H1 (cell line): ENCODE measurements around the gene BRD7. TPM values are rescaled to one million over a fixed set of nuclear protein-coding genes. Genes with fewer than 3 reads are reported as not detected.

Source experiments
- CTCF ChIA-PET: fragments of 300-600 bp; sonication (Branson Sonifier 250); formaldehyde crosslinking; loops from one replicate; lab custom pipeline; 2021; ENCODE audit not compliant: partially characterized antibody; lab: Charles Lee
- POLR2A ChIA-PET: fragments of 300-600 bp; sonication (Branson Sonifier 250); formaldehyde crosslinking; loops from one replicate; lab custom pipeline; 2021; ENCODE audit warnings: inconsistent platforms; ENCODE audit not compliant: partially characterized antibody; lab: Charles Lee
- DNase-seq, 2 experiments: peaks; one replicate each; pipeline versions ENCODE4 v3.0.0 to v3.0.0-alpha.2; 2010 to 2022; ENCODE audit warnings: low spot score in 2 of 2, low read depth in 1 of 2, mixed read lengths in 1 of 2
- FAIRE-seq: peaks from 2 replicates; lab custom pipeline; 2011; peaks lifted over from hg19 to GRCh38; lab: Jason Lieb, UNC
- H2AFZ ChIP-seq: 2 replicates; pipeline ENCODE4 v1.8.1; 2012; ENCODE audit warnings: low read length, inconsistent platforms
- H2AK5ac ChIP-seq: 2 replicates; pipeline ENCODE4 v1.6.1; 2013; ENCODE audit warnings: low read depth, low read length
- H2BK120ac ChIP-seq: replicated peaks from 2 replicates; pipeline ENCODE3; 2013; ENCODE audit warnings: low read depth, low read length, inconsistent platforms
- H2BK12ac ChIP-seq: 2 replicates; pipeline ENCODE4 v1.6.1; 2013; ENCODE audit warnings: low read depth, low read length
- H2BK15ac ChIP-seq: 2 replicates; pipeline ENCODE4 v1.6.1; 2013; ENCODE audit warnings: low read length
- H2BK20ac ChIP-seq: 2 replicates; pipeline ENCODE4 v1.6.1; 2013; ENCODE audit warnings: low read length
- H2BK5ac ChIP-seq: 2 replicates; pipeline ENCODE4 v1.6.1; 2013; ENCODE audit warnings: low read depth, low read length
- H3K14ac ChIP-seq: 2 replicates; pipeline ENCODE4 v1.6.1; 2013; ENCODE audit warnings: inconsistent platforms; ENCODE audit not compliant: insufficient read length
- H3K18ac ChIP-seq: 2 replicates; pipeline ENCODE4 v1.6.1; 2013; ENCODE audit warnings: low read length; ENCODE audit errors: extremely low read depth
- H3K23ac ChIP-seq: 2 replicates; pipeline ENCODE4 v1.6.1; 2013; ENCODE audit warnings: inconsistent platforms; ENCODE audit not compliant: insufficient read length
- H3K23me2 ChIP-seq: 2 replicates; pipeline ENCODE4 v1.6.1; 2013; ENCODE audit warnings: low read depth, low read length
- H3K27ac ChIP-seq: 2 replicates; pipeline ENCODE4 v1.6.1; 2011; ENCODE audit warnings: low read depth, low read length, inconsistent platforms
- H3K27me3 ChIP-seq, 4 experiments: replicated peaks in 1 of 4; 1 replicate in 1 of 4; 2 replicates in 3 of 4; pipeline versions ENCODE4 v1.6.1 to v1.8.1; 2011 to 2013; ENCODE audit warnings: low read length in 3 of 4, mild to moderate bottlenecking in 3 of 4, inconsistent platforms in 2 of 4, mixed read lengths in 2 of 4, moderate library complexity in 1 of 4; ENCODE audit not compliant: control insufficient read depth in 3 of 4, insufficient read depth in 3 of 4; ENCODE audit errors: extremely low read depth in 1 of 4
- H3K36me3 ChIP-seq, 4 experiments: 2 replicates each; pipeline versions ENCODE4 v1.6.1 to v1.8.1; 2011 to 2013; ENCODE audit warnings: mild to moderate bottlenecking in 4 of 4, low read length in 3 of 4, moderate library complexity in 2 of 4, control low read depth in 1 of 4, inconsistent platforms in 1 of 4; ENCODE audit not compliant: insufficient read depth in 4 of 4, control insufficient read depth in 2 of 4
- H3K4ac ChIP-seq: replicated peaks from 2 replicates; pipeline ENCODE3; 2013; ENCODE audit warnings: low read length, low read depth, mixed read lengths, inconsistent platforms; ENCODE audit not compliant: insufficient read length
- H3K4me1 ChIP-seq, 4 experiments: replicated peaks in 1 of 4; 1 replicate in 1 of 4; 2 replicates in 3 of 4; pipeline versions ENCODE4 v1.6.1 to v1.8.1; 2011 to 2013; ENCODE audit warnings: low read length in 3 of 4, inconsistent platforms in 2 of 4, mixed read lengths in 1 of 4; ENCODE audit not compliant: insufficient read depth in 4 of 4, control insufficient read depth in 3 of 4
- H3K4me2 ChIP-seq, 2 experiments: 2 replicates each; pipeline versions ENCODE4 v1.6.1 to v1.8.1; 2011 to 2013; ENCODE audit warnings: low read depth in 2 of 2, low read length in 2 of 2, control low read depth in 1 of 2, inconsistent platforms in 1 of 2, mild to moderate bottlenecking in 1 of 2; ENCODE audit not compliant: insufficient read depth in 1 of 2
- H3K4me3 ChIP-seq, 4 experiments: fragments of 200-600, 300-600 bp in 1 of 4; sonication (generic), shearing (Covaris generic), sonication (Bioruptor Twin) in 1 of 4; 2 replicates each; pipeline versions ENCODE4 v1.5.1 to v1.8.1; 2011 to 2016; ENCODE audit warnings: low read length in 4 of 4, low read depth in 3 of 4, control low read depth in 2 of 4, inconsistent platforms in 2 of 4, mild to moderate bottlenecking in 2 of 4, mixed read lengths in 1 of 4, moderate library complexity in 1 of 4; ENCODE audit not compliant: insufficient read depth in 2 of 4; ENCODE audit errors: extremely low read depth in 1 of 4
- H3K56ac ChIP-seq: replicated peaks from 2 replicates; pipeline ENCODE3; 2013; ENCODE audit warnings: low read depth, mild to moderate bottlenecking, mixed read lengths, low read length, inconsistent platforms; ENCODE audit not compliant: insufficient read length
- H3K79me1 ChIP-seq: 2 replicates; pipeline ENCODE4 v1.6.1; 2013; ENCODE audit warnings: low read depth, low read length, control low read depth
- H3K79me2 ChIP-seq, 2 experiments: 2 replicates each; pipeline versions ENCODE4 v1.6.1 to v1.8.1; 2012 to 2013; ENCODE audit warnings: low read length in 2 of 2, mild to moderate bottlenecking in 2 of 2, inconsistent platforms in 1 of 2; ENCODE audit not compliant: insufficient read depth in 2 of 2, control insufficient read depth in 1 of 2
- H3K9ac ChIP-seq, 4 experiments: replicated peaks in 1 of 4; 1 replicate in 1 of 4; 2 replicates in 3 of 4; pipeline versions ENCODE4 v1.6.1 to v1.8.1; 2011 to 2013; ENCODE audit warnings: low read depth in 3 of 4, low read length in 3 of 4, control low read depth in 2 of 4, mild to moderate bottlenecking in 2 of 4, moderate library complexity in 2 of 4, inconsistent platforms in 1 of 4; ENCODE audit errors: extremely low read depth in 1 of 4
- H3K9me3 ChIP-seq, 2 experiments: 2 replicates each; pipeline versions ENCODE4 v1.6.1 to v1.8.1; 2012 to 2013; ENCODE audit warnings: mild to moderate bottlenecking in 2 of 2, moderate library complexity in 2 of 2, control low read depth in 1 of 2, inconsistent platforms in 1 of 2, low read depth in 1 of 2, low read length in 1 of 2, mixed read lengths in 1 of 2; ENCODE audit not compliant: insufficient read depth in 2 of 2
- H4K20me1 ChIP-seq, 2 experiments: replicated peaks in 1 of 2; 2 replicates each; pipeline versions ENCODE3 to v1.8.1; 2011 to 2013; ENCODE audit warnings: inconsistent platforms in 2 of 2, low read length in 2 of 2, mild to moderate bottlenecking in 1 of 2; ENCODE audit not compliant: insufficient read depth in 2 of 2, control insufficient read depth in 1 of 2
- H4K5ac ChIP-seq: 2 replicates; pipeline ENCODE4 v1.6.1; 2013; ENCODE audit warnings: low read length, low read depth, mixed read lengths, inconsistent platforms; ENCODE audit not compliant: insufficient read length
- H4K8ac ChIP-seq: 2 replicates; pipeline ENCODE4 v1.8.0; 2013; ENCODE audit warnings: mild to moderate bottlenecking, moderate library complexity, low read length, inconsistent platforms; ENCODE audit not compliant: insufficient read depth; ENCODE audit errors: extremely low read depth
- H4K91ac ChIP-seq: replicated peaks from 2 replicates; pipeline ENCODE3; 2013; ENCODE audit warnings: low read length, mixed read lengths, inconsistent platforms; ENCODE audit not compliant: insufficient read length
- WGBS, 2 experiments: shearing (Covaris generic) in 1 of 2; methylation state at CpG; one replicate each; pipeline versions ENCODE4 v1.1.6 to v1.1.7; 2013 to 2015; ENCODE audit warnings: low lambda C conversion rate in 2 of 2, mixed read lengths in 2 of 2, inconsistent platforms in 1 of 2, low coverage in 1 of 2, missing lambda C conversion rate in 1 of 2; ENCODE audit not compliant: insufficient replicate concordance in 2 of 2, insufficient coverage in 1 of 2, insufficient read length in 1 of 2; ENCODE audit errors: extremely low coverage in 1 of 2, missing lambda C conversion rate in 1 of 2; 5-methylcytosine and 5-hydroxymethylcytosine counted together
- polyA plus RNA-seq, 7 experiments: library from polyadenylated mRNA; depleted of rRNA in 3 of 7; stranded (reverse) in 5 of 7; unstranded in 2 of 7; fragments of >200 nt in 5 of 7; fragments of 200-250 nt in 2 of 7; gene quantifications; 1 replicate in 5 of 7; 2 replicates in 1 of 7; 4 replicates in 1 of 7; pipeline versions ENCODE4 v1.2.1 to v1.2.3, GENCODE V29; 2011 to 2013; ENCODE audit warnings: missing spikeins in 2 of 7, mixed read lengths in 2 of 7
- total RNA-seq: library from RNA; stranded (reverse); fragmentation: NEBNext Ultra II Directional; extraction: Animal tissue kit (Norgen Biotek cat#: 25700); gene quantifications from 2 replicates; pipeline ENCODE4 v1.2.1, GENCODE V29; 2021

The BRD7 gene
- total and polyA plus RNA-seq, 2 of the 8 experiments (the other 6 are each of a cell fraction or from before 2014, with no cell fraction given), result 42.5 to 120 TPM

DNA sequence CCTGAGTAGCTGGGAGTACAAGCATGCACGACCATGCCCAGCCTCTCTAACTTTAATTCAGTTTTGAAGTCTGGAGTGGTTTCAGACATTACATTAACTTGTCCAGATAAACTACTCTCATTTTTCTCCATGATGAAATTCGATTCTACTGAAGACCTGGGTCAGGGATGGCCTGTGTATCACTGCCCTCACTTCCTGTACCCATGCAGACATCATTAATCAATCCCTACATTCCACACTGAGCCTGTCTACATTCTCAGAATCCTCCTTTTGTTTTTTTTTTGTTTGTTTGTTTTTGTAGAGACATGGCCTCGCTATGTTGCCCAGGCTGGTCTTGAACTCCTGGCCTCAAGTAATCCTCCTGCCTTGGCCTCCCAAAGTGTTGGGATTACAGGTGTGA lies 79.9 kb downstream of the BRD7 start:
- DNase-seq (no peak), FAIRE-seq (no peak)
- Histone ChIP-seq H3K79me1 (no peaks in the 10 kb centered on the region; the same call in 1 of the 2 replicates), H4K20me1 (no peaks in the 10 kb centered on the region), H2BK120ac (no peak overlapping the region), H3K4me3 (no peak overlapping the region), H2BK12ac (no peak overlapping the region), H3K18ac (no peak overlapping the region), H3K27me3 (no peaks in the 10 kb centered on the region), H3K4me2 (no peak overlapping the region), H3K23me2 (no peaks in the 10 kb centered on the region), H3K27ac (no peak overlapping the region), H3K14ac (no peak overlapping the region), H4K8ac (no peak overlapping the region), H2AFZ (no peak overlapping the region), H3K36me3 (no peaks in the 10 kb centered on the region), H3K9me3 (peaks cover 5 to 6% of the 10 kb centered on the region in 2 experiments; a peak in 3 of 4 replicates), H2BK20ac (no peak overlapping the region), H2BK5ac (no peak overlapping the region), H2BK15ac (no peak overlapping the region), H2AK5ac (no peak overlapping the region), H3K56ac (no peak overlapping the region), H3K23ac (no peak overlapping the region), H4K5ac (no peak overlapping the region), H4K91ac (no peak overlapping the region), H3K4ac (no peak overlapping the region), H3K79me2 (no peaks in the 10 kb centered on the region), H3K9ac (no peak overlapping the region), H3K4me1 (no peaks in the 10 kb centered on the region)
- WGBS, 2 experiments, result 81% methylated on average over 3 of the region's 3 CpGs; no CpG with 5 or more reads in 1 of the 2 experiments
- ChIA-PET POLR2A (interaction anchor here (1.7 to 2.3 kb wide), 2 partner anchors 9 to 14 kb away, joined by 4 to 6 read pairs; no protein-coding TSS in a partner anchor), CTCF (interaction anchor here (0.9 to 1.5 kb wide), 3 partner anchors 8 to 16 kb away, joined by 3 to 5 read pairs (median 3); no protein-coding TSS in a partner anchor)
